Activated naive CD4-positive, alpha-beta T cell treated with Interleukin-2 at 50 U/mL for 16 hours (primary cell): ENCODE measurements around the gene PKDREJ.
A peak's percentile ranks its signal among the peaks of the same experiment; 100 is the strongest.
"Not testable (repeated sequence)": the region's sequence is repeated elsewhere in the genome, so short reads cannot be mapped to it uniquely, and the experiment has no call there.

Source experiments
- DNase-seq: peaks from one replicate; pipeline ENCODE4 v3.0.0-alpha.2; 2020

Gene PKDREJ

GRCh38 chr22:46263216-46263590 is at the start of gene PKDREJ:
Gene PKDREJ, minus strand, starts transcription at chr22:46263343. Its CDS starts 21 bp downstream, at chr22:46263322.
- DNase-seq: no peak

- DNase-seq: not testable (repeated sequence)
These were observed 49.7 kb upstream of the PKDREJ start for GRCh38 chr22:46312848-46313247.

- DNase-seq: no peak
These were observed 48.9 kb upstream of the PKDREJ start for GRCh38 chr22:46312056-46312455.

- DNase-seq: no peak
These were observed 46.5 kb upstream of the PKDREJ start for GRCh38 chr22:46309526-46310085.

GRCh38 chr22:46308283-46308988 is 45.3 kb upstream of the PKDREJ start:
- no peak for DNase-seq

- no peak for DNase-seq
These were observed 40.3 kb upstream of the PKDREJ start for GRCh38 chr22:46303347-46303965.

- no peak for DNase-seq
These were observed 37.3 kb upstream of the PKDREJ start for GRCh38 chr22:46300491-46300890.

GRCh38 chr22:46299101-46299500 is 36.0 kb upstream of the PKDREJ start:
- DNase-seq: no peak

GRCh38 chr22:46297151-46297812 is 34.1 kb upstream of the PKDREJ start:
- DNase-seq: no peak

GRCh38 chr22:46296257-46297150 is 33.4 kb upstream of the PKDREJ start, which contains the start of gene GTSE1:
Gene GTSE1, plus strand, starts transcription at chr22:46296870. Its CDS starts 531 bp downstream, at chr22:46297401.
- DNase-seq: peak; percentile 96

GRCh38 chr22:46295277-46295971 is 32.3 kb upstream of the PKDREJ start:
- no peak for DNase-seq

GRCh38 chr22:46294784-46295183 is 31.6 kb upstream of the PKDREJ start:
- DNase-seq: no peak

GRCh38 chr22:46293577-46294260 is 30.6 kb upstream of the PKDREJ start:
- no peak for DNase-seq

- DNase-seq: no peak
These were observed 29.6 kb upstream of the PKDREJ start for GRCh38 chr22:46292732-46293131.

GRCh38 chr22:46292173-46292572 is 29.0 kb upstream of the PKDREJ start:
- DNase-seq: no peak

- DNase-seq: no peak
These were observed 28.0 kb upstream of the PKDREJ start for GRCh38 chr22:46290843-46291785.

GRCh38 chr22:46290121-46290842 is 27.1 kb upstream of the PKDREJ start:
- no peak for DNase-seq

GRCh38 chr22:46289244-46289891 is 26.2 kb upstream of the PKDREJ start:
- no peak for DNase-seq

- no peak for DNase-seq
These were observed 25.7 kb upstream of the PKDREJ start for GRCh38 chr22:46288846-46289243.
